Measurements from ENCODE around the gene MICOS13. TPM values are rescaled to one million over a fixed set of nuclear protein-coding genes. Genes with fewer than 3 reads are reported as not detected.

MICOS13 gene
- total RNA-seq, 1 donor from 2014 or later, result 65.3 TPM

DNA sequence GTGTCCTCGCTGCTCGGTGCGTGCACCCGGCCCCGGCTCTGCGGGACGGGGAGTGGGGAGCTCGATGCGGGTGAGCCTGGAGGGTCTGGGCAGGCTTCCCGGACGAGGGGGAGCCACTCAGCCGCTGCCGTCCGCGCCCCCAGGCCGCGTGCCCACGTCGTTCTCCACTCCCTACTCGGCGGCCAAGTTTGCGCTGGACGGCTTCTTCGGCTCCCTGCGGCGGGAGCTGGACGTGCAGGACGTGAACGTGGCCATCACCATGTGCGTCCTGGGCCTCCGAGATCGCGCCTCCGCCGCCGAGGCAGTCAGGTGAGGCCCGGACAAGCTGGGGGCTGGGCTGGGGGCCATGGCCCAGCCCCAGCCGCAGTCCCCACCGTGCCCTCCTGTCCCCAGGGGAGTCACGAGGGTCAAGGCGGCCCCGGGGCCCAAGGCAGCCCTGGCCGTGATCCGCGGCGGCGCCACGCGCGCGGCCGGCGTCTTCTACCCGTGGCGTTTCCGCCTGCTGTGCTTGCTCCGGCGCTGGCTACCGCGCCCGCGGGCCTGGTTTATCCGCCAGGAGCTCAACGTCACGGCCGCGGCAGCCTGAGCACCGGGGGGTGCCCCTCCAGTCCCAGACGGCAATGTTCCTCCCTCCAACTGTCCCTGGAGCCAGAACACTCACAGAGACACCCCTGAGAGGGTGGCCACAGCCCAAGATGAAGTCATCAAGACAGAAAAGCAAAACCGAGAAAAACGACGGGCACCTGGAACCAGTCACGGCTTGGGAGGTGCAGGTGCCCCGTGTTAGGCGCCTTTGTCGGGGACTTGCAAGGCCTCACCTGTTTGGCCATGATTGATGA is 7.3 kb upstream of the MICOS13 start:
- DNase-seq (ENCODE audit: low read depth in 2 of 2), result no peak

DNA sequence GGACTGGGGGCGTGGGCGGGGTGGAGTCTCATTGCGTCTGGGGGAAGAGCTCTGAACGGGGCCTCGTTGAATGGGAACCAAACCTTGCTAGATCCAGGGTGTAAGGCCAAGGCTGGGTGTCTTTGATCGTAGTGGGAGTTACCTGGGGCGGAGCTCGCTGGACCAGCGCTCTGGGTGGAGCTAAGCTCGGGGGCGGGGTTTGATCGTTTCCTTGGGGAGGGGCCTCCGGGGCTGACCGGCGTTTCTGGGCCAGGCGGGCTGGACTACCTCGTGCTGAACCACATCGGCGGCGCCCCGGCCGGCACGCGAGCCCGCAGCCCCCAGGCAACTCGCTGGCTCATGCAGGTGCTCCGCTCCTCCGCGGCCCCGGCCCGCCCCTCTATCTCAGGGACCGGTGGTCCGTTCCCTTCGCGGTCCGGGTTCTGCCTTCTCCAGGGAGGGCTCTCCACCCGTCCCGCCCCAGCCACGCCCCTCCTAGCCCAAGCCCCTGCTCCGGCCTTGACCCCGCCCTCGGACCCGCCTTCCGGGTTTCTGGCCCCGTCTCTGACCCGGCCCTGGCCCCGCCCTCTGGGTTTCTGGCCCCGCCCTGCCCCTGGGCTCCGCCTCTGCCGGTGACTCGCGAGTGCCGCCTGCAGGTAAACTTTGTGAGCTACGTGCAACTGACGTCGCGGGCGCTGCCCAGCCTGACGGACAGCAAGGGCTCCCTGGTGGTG is 6.5 kb upstream of the MICOS13 start:
- DNase-seq (ENCODE audit: low read depth in 2 of 2), result peak; percentile 90 to 95

DNA sequence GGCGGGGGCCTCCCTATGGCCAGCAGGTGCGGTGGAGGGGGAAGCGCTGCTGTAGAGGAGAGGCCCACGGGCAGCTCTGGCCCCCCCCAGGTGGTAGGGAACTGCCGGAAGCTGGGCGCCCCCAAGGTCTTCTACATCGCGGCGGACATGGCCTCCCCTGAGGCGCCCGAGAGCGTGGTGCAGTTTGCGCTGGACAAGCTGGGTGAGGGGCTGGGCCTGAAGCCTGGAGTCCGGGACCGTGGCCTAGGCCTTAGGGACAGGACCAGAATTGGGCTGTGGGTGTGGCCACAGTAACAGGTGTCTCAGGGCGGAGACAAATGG is 6.0 kb upstream of the MICOS13 start:
- no peak for DNase-seq (ENCODE audit: low read depth in 2 of 2)

DNA sequence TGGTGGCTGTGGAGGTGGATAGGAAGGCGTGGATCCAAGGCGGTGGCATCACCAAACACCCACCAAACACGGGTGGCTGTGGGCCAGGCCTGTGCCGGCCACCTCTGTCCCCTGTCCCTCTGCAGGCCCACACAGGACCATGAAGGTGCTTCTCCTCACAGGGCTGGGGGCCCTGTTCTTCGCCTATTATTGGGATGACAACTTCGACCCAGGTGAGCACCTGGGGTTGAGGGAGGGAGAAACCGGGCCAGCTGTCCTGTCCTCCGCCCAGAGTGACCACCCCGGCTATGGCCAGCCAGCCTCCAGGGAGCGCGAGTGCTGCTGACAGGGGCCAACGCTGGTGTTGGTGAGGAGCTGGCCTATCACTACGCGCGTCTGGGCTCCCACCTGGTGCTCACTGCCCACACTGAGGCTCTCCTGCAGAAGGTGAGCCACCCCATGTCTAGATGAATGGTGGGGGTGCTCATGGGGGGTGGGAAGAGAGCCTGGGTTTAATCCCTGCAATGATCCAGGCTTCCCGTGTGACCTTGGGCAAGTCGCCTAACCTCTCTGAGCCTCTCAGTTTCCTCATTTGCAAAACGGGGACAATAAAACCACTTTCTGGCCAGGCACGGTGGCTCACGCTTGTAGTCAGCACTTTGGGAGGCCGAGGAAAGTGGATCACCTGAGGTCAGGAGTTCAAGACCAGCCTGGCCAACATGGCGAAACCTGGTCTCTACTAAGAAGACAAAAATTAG is 4.5 kb upstream of the MICOS13 start:
- no peak for DNase-seq (ENCODE audit: low read depth in 2 of 2)

DNA sequence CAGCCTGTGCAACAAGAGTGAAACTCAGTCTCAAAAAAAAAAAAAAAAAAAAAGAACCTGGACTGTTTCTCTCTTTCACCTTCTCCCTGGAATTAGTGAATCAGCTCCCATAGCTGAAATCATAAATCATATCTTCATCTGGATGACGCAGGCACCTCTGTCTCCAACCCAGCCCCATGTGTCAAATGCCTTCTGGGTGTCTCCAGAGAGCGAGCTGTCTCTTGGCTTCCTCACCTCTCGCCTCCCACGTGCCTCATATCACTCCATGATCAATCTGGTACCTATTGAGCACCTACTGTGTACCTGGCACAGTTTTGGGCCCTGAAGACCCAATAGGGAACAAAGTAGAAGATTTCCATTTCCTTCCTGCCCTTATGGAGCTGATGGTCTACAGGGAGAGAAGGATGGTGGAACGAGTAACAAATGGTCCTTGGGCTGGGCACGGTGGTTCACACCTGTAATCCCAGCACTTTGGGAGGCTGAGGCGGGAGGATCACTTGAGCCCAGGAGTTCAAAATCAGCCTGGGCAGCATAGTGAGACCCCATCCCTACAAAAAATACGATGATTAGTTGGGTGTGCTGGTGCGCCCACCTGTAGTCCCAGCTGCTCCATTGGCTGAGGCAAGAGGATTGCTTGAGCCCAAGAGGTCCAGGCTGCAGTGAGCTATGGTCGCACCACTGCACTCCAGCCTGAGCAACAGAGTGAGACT is 3.0 kb upstream of the MICOS13 start:
- DNase-seq (ENCODE audit: low read depth in 2 of 2), result no peak

DNA sequence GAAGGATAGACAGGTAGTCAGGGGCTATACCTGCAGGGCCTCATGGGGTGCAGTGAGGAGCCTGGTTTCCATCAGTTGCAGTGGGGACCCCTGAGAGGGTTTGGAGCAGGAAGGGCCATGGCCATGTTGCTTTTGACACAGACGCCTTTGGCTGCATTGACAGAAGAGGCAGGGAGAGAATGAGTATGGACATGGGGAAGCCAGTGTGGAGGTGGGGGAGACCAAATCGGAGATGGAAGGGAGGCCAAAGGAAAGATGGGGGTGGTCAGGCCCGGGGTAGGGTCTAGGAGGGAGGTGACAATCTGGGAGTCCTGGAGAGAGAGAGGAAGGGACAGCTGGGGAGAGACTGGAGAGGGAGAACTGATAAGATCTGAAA is 1.8 kb upstream of the MICOS13 start:
- no peak for DNase-seq (ENCODE audit: low read depth in 2 of 2)

DNA sequence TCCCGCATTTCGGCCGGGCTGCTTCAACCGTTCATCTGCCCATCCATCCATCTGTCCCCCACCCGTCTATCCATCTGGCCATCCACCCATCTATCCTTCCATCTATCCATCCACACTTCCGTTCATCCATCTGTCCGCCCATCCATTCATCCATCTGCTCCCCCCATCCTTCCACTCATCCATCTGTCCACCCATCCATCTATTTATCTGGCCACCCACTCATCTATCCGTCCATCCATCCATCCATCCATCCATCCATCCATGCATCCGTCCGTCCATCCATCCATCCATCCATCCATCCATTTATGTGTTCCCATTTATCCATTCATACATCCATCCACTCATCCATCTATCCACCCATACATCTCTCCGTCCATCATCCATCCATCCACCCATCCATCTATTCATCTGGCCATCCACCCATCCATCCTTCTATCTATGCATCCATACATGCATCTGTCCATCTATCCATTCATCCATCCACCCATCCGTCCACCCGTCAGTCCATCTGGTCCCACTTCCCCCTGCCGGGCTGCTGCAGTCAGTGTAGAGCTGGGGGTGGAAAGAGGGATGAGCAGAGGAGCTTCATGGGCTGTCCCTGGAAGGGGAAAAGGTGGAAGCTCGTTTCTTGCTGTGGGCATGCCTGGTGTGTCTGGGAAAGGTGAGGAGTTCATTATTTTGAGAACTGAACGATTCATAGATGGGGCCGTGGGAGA is 1.2 kb upstream of the MICOS13 start:
- no peak for DNase-seq (ENCODE audit: low read depth in 2 of 2)

DNA sequence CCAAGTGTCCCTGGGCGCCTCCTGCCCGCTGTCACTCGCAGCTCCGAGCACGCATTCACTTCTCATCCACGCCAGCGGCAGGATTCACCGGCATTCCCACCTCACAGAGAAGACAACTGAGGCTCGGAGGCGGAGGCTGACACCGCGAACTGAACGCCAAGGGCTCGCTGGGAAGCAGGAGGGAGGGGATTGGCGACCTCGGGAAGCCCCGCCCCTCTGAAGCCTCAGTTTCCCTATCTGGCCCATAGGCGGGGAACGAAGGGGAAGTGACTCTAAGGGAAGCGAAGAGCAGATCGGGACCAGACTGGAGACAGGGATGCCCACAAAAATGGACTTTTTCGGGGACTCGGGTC is 256 bp downstream of the MICOS13 start:
- DNase-seq (ENCODE audit: low read depth in 2 of 2), result peak; percentile 38 to 70

DNA sequence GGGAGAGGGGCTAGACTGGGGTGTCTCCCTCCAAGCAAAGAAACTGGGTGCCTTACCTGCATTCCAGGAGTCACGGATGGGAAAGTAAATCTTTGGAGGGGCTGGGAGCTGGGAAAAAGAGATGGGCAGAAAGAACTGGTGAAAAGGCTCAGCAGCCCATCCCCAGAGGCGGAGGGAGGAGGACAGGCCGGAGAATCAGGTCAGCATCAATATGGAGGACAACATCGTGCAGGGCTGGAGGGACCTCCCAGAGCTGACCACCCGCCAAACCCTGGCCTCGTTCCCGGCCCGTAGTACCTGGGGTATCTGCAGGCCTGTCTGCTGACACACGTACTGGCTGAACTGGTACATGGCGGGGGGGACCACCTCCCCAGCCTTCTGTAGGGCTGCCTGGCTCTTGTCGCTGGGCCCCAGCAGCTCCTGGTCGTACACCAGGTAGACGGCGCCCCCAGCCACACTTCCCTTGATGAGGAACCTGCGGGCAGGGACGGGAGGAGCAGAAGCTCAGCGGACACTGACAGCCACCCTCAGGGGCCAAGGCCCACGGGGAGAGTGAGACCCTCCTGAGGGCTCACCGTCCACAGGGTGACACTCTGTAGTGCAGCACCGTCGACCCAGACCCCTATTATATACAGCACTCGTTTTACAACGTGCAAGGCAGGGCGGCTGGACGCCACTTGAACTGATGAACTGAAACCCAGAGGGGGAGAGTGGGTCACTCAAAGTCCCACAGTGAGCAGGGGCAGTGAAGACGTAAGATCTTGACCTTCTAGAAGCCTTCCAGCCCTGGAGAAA is 830 bp downstream of the MICOS13 start:
- DNase-seq (ENCODE audit: low read depth in 2 of 2), result no peak

DNA sequence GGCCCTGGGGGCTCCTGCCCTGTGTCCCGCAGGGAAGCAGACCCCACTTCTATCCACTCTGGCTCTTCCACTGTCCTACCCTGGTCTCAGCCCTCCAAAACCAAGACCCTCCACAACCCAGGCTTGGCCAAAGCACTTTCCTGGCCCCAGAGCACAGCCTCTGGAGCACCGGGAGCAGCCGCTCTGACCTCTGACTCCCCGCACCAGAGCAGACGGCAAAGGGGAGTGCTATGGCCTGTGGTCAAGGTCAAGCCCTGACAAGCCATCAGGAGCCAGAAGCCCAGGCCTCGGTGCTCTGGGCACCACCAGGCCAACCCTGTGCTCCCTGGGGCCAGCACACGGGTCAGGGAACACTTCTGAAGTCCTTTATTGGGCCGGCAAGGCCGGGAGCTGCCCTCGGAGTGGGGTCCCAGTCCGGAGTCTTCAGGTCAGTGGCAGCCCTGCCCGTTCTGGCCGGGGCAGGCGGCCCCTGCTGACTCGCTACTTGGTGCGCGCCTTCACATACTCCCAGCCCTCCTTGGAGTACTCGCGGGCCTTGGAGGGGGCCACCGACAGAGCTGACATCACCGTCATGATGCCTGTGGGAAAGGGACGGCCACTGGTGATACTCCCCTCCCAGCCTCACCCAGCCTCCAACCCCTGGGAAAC is 2.1 kb downstream of the MICOS13 start:
- DNase-seq (ENCODE audit: low read depth in 2 of 2), result no peak

DNA sequence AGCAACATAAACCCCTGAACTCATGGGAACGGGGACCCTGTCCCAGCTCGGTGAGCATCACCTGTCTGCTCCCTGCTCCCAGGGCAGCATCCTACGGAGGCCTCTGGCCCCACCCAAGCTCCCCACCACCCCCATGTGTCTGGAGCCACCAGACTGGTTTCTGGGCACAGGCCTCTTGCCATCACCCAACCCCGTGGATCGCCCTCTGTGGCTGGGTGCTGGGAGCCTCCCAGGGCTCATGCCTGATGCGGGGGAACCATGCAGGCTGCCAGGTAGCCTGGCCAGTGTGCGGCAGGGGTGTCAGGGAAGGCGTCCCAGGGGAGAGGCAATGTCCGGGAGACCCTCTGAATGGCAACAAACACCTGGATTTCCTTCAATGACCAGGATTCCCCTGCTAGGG is 2.7 kb downstream of the MICOS13 start:
- no peak for DNase-seq (ENCODE audit: low read depth in 2 of 2)

DNA sequence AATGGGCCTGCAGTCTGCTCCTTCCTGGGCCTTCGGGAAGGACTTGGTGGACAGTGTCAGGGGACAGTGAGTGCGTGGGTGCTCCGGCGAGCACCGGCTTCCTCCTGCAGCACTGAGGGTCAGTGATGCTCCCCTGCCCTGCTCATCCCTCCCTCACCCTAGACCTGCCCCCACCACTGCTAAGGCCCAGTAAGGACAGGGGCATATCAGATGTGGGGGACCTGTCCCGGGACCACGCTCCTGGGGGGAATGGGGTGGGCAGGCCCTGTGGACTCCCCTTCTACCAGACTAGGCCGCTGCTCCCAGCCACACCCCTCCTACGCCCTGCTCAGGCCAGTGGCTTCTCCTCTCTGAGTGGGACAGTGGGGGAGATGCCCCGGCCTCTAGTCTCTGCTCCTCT is 3.2 kb downstream of the MICOS13 start:
- DNase-seq (ENCODE audit: low read depth in 2 of 2), result no peak

DNA sequence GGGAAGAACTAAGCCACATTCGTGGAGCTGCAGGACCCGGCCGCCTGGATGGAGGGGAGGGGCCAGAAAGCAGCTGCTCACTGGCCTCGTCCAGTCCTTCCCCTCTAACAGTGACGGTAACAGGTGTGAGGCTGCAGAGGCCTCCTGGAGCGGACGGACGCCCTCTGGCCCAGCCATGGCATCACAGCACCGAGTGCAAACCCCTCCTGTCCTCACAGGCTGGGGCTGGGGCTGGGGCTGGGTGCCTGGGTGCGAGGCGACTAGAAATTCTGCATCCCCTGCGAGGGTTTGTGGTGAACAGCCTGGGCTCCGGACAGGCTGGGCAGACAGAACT is 3.6 kb downstream of the MICOS13 start:
- no peak for DNase-seq (ENCODE audit: low read depth in 2 of 2)

DNA sequence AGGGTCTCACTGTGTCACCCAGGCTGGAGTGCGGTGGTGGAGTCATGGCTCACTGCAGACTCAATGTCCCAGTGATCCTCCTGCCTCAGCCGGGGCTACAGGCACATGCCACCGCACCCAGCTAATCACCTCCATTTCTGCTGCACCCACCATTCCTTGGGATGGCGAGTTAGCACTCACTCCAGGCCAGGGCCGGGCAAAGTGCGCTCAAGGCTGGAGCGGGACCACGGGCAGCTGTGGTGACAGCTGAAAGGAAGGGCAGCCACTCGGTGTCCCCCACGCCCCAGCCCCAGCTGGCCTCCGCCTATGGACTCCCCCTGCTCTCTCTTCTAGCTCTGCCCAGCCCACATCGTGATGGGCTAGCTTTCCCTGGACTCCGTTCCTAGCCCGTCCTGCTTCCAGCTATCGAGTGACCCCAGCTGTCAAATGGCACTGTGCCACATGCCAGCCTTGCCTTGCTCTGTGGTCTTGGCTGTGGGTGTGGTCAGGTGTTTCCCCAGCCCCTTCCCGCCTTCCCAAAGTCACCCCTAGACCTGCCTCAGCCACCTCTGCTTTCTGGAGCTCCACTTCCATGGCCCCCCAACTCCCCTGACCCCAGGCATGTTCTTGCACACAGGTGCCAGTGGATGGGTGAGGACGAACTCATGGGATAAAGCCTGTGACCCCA is 4.1 kb downstream of the MICOS13 start:
- no peak for DNase-seq (ENCODE audit: low read depth in 2 of 2)

DNA sequence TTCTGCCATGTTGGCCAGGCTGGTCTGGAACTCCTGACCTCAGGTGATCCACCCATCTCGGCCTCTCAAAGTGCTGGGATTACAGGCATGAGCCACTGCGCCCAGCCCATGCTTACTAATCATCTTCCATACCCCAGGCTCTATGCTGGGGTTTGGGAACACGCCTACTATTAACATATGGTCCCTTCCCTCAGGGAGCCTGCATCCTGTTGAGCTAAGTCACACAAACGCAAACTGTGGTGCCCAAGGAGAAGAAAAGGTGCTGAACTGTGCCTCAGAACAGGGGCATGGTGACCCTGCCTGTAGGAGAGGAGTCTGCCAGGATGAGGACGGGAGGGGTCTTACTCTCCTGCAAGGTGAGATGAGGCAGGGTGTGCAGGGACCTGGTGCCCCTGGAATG is 5.6 kb downstream of the MICOS13 start:
- DNase-seq (ENCODE audit: low read depth in 2 of 2), result no peak

DNA sequence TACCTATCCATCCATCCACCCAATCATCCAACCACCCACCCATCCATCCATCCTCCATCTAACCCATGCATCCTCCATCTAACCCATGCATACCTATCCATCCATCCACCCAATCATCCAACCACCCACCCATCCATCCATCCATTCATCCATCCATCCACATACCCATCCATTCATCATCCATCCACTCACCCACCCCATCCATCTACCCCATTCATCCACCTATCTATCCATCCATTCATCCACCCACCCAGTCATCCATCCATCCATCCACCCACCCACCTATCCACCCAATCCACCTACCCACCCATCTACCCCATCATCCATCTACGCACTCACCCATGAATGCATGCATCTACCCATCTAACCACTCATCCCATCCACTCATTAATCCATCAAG is 6.6 kb downstream of the MICOS13 start:
- DNase-seq (ENCODE audit: low read depth in 2 of 2), result no peak

DNA sequence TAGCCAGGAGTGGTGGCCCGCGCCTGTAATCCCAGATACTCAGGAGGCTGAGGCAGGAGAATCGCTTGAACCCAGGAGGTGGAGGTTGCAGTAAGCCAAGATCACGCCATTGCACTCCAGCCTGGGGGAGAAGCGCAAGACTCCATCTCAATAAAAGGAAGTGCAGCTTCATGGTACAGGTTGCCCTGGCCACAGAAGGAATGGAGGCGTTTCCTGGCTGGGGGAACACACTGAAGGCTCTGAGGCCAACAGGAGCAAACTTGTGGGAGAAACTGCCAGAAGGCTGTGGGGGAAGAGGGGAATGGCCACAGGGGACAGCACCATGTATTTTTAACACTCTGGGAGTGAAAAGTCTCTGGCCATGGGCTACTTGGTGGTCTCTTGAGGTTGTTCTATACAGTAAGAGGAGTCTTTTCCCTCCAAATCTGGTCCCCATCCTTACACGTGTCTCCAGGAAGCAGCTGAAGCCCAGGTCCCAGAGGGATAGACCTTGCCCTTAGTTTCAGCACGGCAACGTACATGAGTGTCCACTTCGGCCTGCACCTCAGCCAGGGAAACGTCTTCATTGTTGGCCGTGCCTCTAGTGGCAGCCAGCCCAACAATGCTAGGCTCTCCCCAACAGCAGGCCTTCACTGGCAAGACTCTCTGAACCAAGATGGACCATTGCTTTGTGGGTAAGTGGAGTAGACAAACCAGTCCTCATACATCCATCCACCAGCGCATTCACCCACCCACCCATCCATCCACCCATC is 7.4 kb downstream of the MICOS13 start:
- DNase-seq (ENCODE audit: low read depth in 2 of 2), result no peak

DNA sequence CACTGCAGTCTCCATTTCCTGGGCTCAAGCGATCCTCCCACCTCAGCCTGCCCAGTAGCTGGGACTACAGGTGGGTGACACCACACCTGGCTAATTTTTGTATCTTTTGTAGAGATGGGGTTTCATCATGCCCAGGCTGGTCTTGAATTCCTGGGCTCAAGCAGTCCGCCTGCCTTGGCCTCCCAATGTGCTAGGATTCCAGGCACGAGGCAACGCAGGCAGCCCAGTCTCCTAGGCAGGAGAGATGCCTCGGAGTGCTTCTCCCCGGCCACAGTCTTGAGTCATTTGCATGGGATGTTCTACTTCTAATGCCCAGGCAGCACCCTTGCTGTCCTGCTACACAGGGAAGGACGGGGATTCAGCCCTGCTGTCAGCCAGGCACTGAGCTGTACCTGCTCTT is 8.7 kb downstream of the MICOS13 start:
- no peak for DNase-seq (ENCODE audit: low read depth in 2 of 2)

DNA sequence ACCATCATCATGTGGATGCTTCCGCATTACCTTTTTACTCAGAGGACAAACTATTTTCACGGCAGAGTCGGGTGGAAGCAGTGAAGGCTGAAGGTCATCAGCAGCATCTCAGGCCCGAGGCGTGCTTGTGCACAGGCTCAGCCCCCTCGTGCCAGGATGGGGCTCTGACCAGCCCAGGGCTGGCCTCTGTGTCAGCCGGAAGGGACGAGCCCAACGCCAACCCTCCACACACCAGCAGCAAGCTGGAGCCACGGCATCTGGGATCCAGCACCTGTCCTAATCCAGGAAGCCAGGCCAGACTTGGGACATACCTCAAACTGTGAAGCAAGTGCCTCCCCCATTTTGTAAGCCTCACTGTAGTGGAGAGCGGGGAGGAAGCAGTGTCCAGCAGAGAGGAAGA is 11.1 kb downstream of the MICOS13 start:
- DNase-seq (ENCODE audit: low read depth in 2 of 2), result no peak

All from lung microvascular endothelial cell (primary cell).